B cell (primary cell): ENCODE measurements around the gene COG1. TPM values are rescaled to one million over a fixed set of nuclear protein-coding genes. Genes with fewer than 3 reads are reported as not detected.

Source experiments
- ATAC-seq: fragments of 200-7000 bp; cut with Tn5 transposase; one replicate; pipeline ENCODE4 v1.10.0; 2021; ENCODE audit warnings: low read depth, mild to moderate bottlenecking, moderate number of reproducible peaks, moderate library complexity
- CTCF ChIA-PET: fragments of 350-600 bp; sonication (Branson Sonifier 250); formaldehyde crosslinking; loops from one replicate; lab custom pipeline; 2021; ENCODE audit warnings: antibody characterized with exemption, inconsistent platforms; lab: Charles Lee
- POLR2A ChIA-PET: fragments of 350-600 bp; sonication (Branson Sonifier 250); formaldehyde crosslinking; loops from one replicate; lab custom pipeline; 2021; ENCODE audit warnings: antibody characterized with exemption; lab: Charles Lee
- DNase-seq: peaks from one replicate; pipeline ENCODE4 v3.0.0; 2013
- H2AFZ ChIP-seq: 2 replicates; pipeline ENCODE4 v1.6.1; 2012; ENCODE audit warnings: mild to moderate bottlenecking, low read depth, low read length; ENCODE audit not compliant: insufficient read depth, poor library complexity, severe bottlenecking
- H3K27ac ChIP-seq, 2 donors: 1 replicate in 1 of 2; 2 replicates in 1 of 2; pipeline ENCODE4 v1.5.1; 2012 to 2013; ENCODE audit warnings: low read length in 2 of 2, mild to moderate bottlenecking in 2 of 2, moderate library complexity in 1 of 2
- H3K27me3 ChIP-seq, 4 experiments: fragments of 200-600 bp in 1 of 4; sonication (generic) in 1 of 4; replicated peaks in 1 of 4; 1 replicate in 2 of 4; 2 replicates in 2 of 4; pipeline versions ENCODE4 v1.6.1 to v1.7.0; 2013 to 2016; ENCODE audit warnings: low read length in 3 of 4, mild to moderate bottlenecking in 2 of 4, mixed read lengths in 1 of 4, moderate library complexity in 1 of 4; ENCODE audit not compliant: insufficient read depth in 4 of 4, control insufficient read depth in 3 of 4; ENCODE audit errors: control extremely low read depth in 1 of 4
- H3K36me3 ChIP-seq, 2 experiments: replicated peaks in 1 of 2; 1 replicate in 1 of 2; 2 replicates in 1 of 2; pipeline versions ENCODE4 v1.6.1 to v1.7.1; 2013; ENCODE audit warnings: low read length in 1 of 2; ENCODE audit not compliant: insufficient read depth in 2 of 2, control insufficient read depth in 1 of 2; ENCODE audit errors: control extremely low read depth in 1 of 2, extremely low read depth in 1 of 2
- H3K4me1 ChIP-seq, 2 donors: fragments of 200-600 bp in 1 of 2; sonication (generic) in 1 of 2; 1 replicate in 1 of 2; 2 replicates in 1 of 2; pipeline versions ENCODE4 v1.5.1 to v1.6.1; 2013 to 2017; ENCODE audit warnings: low read length in 2 of 2; ENCODE audit not compliant: control insufficient read depth in 2 of 2, insufficient read depth in 2 of 2
- H3K4me2 ChIP-seq: replicated peaks from 2 replicates; pipeline ENCODE3; 2012; ENCODE audit warnings: mild to moderate bottlenecking, low read depth, low read length; ENCODE audit not compliant: poor library complexity, severe bottlenecking
- H3K4me3 ChIP-seq, 5 experiments: fragments of 200-600 bp in 1 of 5; sonication (generic) in 1 of 5; 1 replicate in 3 of 5; 2 replicates in 2 of 5; pipeline versions ENCODE4 v1.5.1 to v1.7.0; 2011 to 2016; ENCODE audit warnings: low read length in 4 of 5, mild to moderate bottlenecking in 4 of 5, low read depth in 2 of 5, control low read depth in 1 of 5, moderate library complexity in 1 of 5; ENCODE audit not compliant: insufficient read depth in 1 of 5; ENCODE audit errors: control extremely low read depth in 1 of 5, extremely low read depth in 1 of 5
- H3K79me2 ChIP-seq: fragments of 200-600 bp; sonication (generic); one replicate; pipeline ENCODE4 v1.6.0; 2016; ENCODE audit warnings: low read length; ENCODE audit not compliant: control insufficient read depth, insufficient read depth
- H3K9ac ChIP-seq: fragments of 200-600 bp; sonication (generic); 2 replicates; pipeline ENCODE4 v1.6.1; 2017; ENCODE audit warnings: mild to moderate bottlenecking, low read length, moderate library complexity
- H3K9me3 ChIP-seq, 3 donors: one replicate each; pipeline versions ENCODE4 v1.6.1 to v1.7.1; 2013; ENCODE audit warnings: low read length in 2 of 3; ENCODE audit not compliant: control insufficient read depth in 2 of 3, insufficient read depth in 1 of 3; ENCODE audit errors: control extremely low read depth in 1 of 3
- H4K20me1 ChIP-seq: 2 replicates; pipeline ENCODE4 v1.6.0; 2012; ENCODE audit warnings: mild to moderate bottlenecking, low read length; ENCODE audit not compliant: insufficient read depth, control insufficient read depth, poor library complexity, severe bottlenecking
- H3K27ac Mint-ChIP-seq: one replicate; pipeline ENCODE4 v1.8.0; 2021; ENCODE audit warnings: mixed read lengths
- H3K27me3 Mint-ChIP-seq: one replicate; pipeline ENCODE4 v1.8.0; 2021; ENCODE audit warnings: mixed read lengths
- H3K4me1 Mint-ChIP-seq: one replicate; pipeline ENCODE4 v1.8.0; 2021; ENCODE audit warnings: mixed read lengths
- H3K4me3 Mint-ChIP-seq: one replicate; pipeline ENCODE4 v1.8.0; 2021; ENCODE audit warnings: mixed read lengths
- H3K9me3 Mint-ChIP-seq: one replicate; pipeline ENCODE4 v1.8.0; 2022; ENCODE audit warnings: mixed read lengths; ENCODE audit not compliant: insufficient read depth
- CTCF ChIP-seq: fragments of 200-600 bp; IDR thresholded peaks from one replicate; pipeline ENCODE4 v1.8.0; 2022; ENCODE audit warnings: antibody characterized with exemption, mild to moderate bottlenecking
- EZH2 ChIP-seq: IDR thresholded peaks from 2 replicates; pipeline ENCODE4 v1.6.1; 2012; ENCODE audit warnings: borderline replicate concordance, low read depth, mild to moderate bottlenecking, moderate library complexity, low read length; ENCODE audit not compliant: insufficient read depth, poor library complexity, severe bottlenecking
- WGBS: methylation state at CpG from one replicate; pipeline ENCODE4 v1.1.5; 2013; ENCODE audit warnings: missing lambda C conversion rate; ENCODE audit not compliant: insufficient coverage; 5-methylcytosine and 5-hydroxymethylcytosine counted together
- intact Hi-C: fragments of 100-400 bp; cut with micrococcal nuclease; formaldehyde crosslinking; loops from one replicate; pipeline ENCODE4 v1.10.0; 2022
- polyA plus RNA-seq: library from polyadenylated mRNA; depleted of rRNA; stranded (reverse); fragments of >200 nt; gene quantifications from 2 replicates; pipeline ENCODE4 v1.2.3, GENCODE V29; 2012
- total RNA-seq, 2 donors: library from RNA; stranded (reverse); fragments of 120-200 nt in 1 of 2; gene quantifications; 1 replicate in 1 of 2; 2 replicates in 1 of 2; pipeline versions ENCODE4 v1.2.3 to v1.2.4, GENCODE V29; 2013 to 2022

COG1 gene
- total and polyA plus RNA-seq, 2 donors (not counting 1 experiment from before 2014, with no cell fraction given) = 39.1 to 72.8 TPM

GRCh38 chr17:73198930-73199260 lies 6.0 kb downstream of the COG1 start:
- H3K4me3 Mint-ChIP-seq = no peak overlapping the region
- TF ChIP-seq CTCF (no peak), EZH2 (no peak)
- no peak for ATAC-seq
- intact Hi-C loops = no loop called here
- ChIA-PET POLR2A (no interaction called here), CTCF (no interaction called here)
- 98% methylated on average over 4 of the region's 7 CpGs for WGBS
- no peaks in the 10 kb centered on the region for H3K27me3 Mint-ChIP-seq
- H3K9me3 ChIP-seq = no peaks in the 10 kb centered on the region
- H3K79me2 ChIP-seq = peaks cover 12% of the 10 kb centered on the region
- H3K27me3 ChIP-seq = no peaks in the 10 kb centered on the region
- no peak overlapping the region for H3K4me2 ChIP-seq
- H3K4me1 Mint-ChIP-seq = peaks cover 12% of the 10 kb centered on the region
- no peak overlapping the region for H3K4me3 ChIP-seq
- no peaks in the 10 kb centered on the region for H3K9me3 Mint-ChIP-seq
- peaks cover 7% of the 10 kb centered on the region for H4K20me1 ChIP-seq
- H3K9ac ChIP-seq = no peak overlapping the region
- no peak overlapping the region for H3K27ac Mint-ChIP-seq
- peaks cover 17 to 74% of the 10 kb centered on the region in 2 experiments for H3K36me3 ChIP-seq
- H3K27ac ChIP-seq = no peak overlapping the region
- peaks cover under 1 to 5% of the 10 kb centered on the region in 2 donors for H3K4me1 ChIP-seq
- no peak overlapping the region for H2AFZ ChIP-seq
- no peak for DNase-seq

- no peaks in the 10 kb centered on the region for H3K27me3 ChIP-seq
- intact Hi-C loops = no loop called here
- H2AFZ ChIP-seq = no peak overlapping the region
- ChIA-PET CTCF (no interaction called here), POLR2A (no interaction called here)
- H3K4me1 ChIP-seq = no peaks in the 10 kb centered on the region
- H3K79me2 ChIP-seq = peaks cover 6% of the 10 kb centered on the region
- H3K27ac Mint-ChIP-seq = no peak overlapping the region
- peaks cover 17 to 80% of the 10 kb centered on the region in 2 experiments for H3K36me3 ChIP-seq
- H3K9me3 Mint-ChIP-seq = no peaks in the 10 kb centered on the region
- no peak for DNase-seq
- 100% methylated on average over 8 of the region's 8 CpGs for WGBS
- peaks cover 7% of the 10 kb centered on the region for H3K4me1 Mint-ChIP-seq
- no peak overlapping the region for H3K4me3 Mint-ChIP-seq
- no peak overlapping the region for H3K27ac ChIP-seq
- TF ChIP-seq EZH2 (no peak), CTCF (no peak)
- no peak overlapping the region for H3K4me2 ChIP-seq
- H3K9me3 ChIP-seq = no peaks in the 10 kb centered on the region
- no peak for ATAC-seq
- H4K20me1 ChIP-seq = peaks cover 7% of the 10 kb centered on the region
- H3K4me3 ChIP-seq = no peak overlapping the region
- no peaks in the 10 kb centered on the region for H3K27me3 Mint-ChIP-seq
- H3K9ac ChIP-seq = no peak overlapping the region
Observed at GRCh38 chr17:73199751-73200317, 7.0 kb downstream of the COG1 start.
